DLD1 (cell line): ENCODE results near the gene SMIM30.
"Not testable (repeated sequence)": the region's sequence is repeated elsewhere in the genome, so short reads cannot be mapped to it uniquely, and the experiment has no call there.

Source experiments
- in situ Hi-C: cut with HindIII; loops from 2 replicates; pipeline ENCODE4 v1.10.0; 2017; ENCODE audit warnings: low sequenced_read_pairs

Gene SMIM30

GRCh38 chr7:113118074-113118959 lies at the start of gene SMIM30:
SMIM30 (minus strand) TSS chr7:113118554; CDS start chr7:113117578, 976 bp downstream.
- in situ Hi-C loops, result no loop called here

DNA sequence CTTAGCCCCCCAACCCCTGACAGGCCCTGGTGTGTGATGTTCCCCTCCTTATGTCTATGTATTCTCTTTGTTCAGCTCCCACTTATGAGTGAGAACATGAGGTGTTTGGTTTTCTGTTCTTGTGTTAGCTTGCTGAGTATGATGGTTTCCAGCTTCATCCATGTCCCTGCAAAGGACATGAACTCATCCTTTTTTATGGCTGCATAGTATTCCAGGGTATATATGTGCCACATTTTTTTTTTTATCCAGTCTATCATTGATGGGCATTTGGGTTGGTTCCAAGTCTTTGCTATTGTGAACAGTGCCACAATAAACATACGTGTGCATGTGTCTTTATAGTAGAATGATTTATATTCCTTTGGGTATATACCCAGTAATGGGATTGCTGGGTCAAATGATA lies 47.8 kb upstream of the SMIM30 start:
- in situ Hi-C loops, result not testable (repeated sequence)

DNA sequence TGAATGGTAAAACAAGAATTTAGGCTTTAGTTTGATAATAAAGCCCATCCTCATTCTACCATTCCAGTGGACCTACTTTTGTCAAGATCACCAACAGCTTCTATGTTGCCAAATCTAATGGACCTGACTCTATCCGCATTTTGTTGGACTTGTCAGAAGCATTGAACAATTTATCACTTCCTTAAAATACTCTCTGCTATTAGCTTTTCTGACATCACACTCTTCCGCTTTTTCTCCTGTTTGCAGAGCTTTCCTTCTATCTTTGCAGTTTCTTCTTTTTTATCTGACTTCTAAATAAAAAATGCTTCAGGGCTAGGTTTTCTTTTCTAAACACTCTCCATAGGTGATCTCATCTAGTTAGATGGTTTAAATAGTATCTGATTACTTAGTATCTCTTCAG lies 42.7 kb upstream of the SMIM30 start:
- in situ Hi-C loops, result no loop called here

GRCh38 chr7:113159746-113160339 lies 41.5 kb upstream of the SMIM30 start:
- in situ Hi-C loops, result no loop called here

- in situ Hi-C loops, result no loop called here
Measured at GRCh38 chr7:113158756-113159155, 40.4 kb upstream of the SMIM30 start.

DNA sequence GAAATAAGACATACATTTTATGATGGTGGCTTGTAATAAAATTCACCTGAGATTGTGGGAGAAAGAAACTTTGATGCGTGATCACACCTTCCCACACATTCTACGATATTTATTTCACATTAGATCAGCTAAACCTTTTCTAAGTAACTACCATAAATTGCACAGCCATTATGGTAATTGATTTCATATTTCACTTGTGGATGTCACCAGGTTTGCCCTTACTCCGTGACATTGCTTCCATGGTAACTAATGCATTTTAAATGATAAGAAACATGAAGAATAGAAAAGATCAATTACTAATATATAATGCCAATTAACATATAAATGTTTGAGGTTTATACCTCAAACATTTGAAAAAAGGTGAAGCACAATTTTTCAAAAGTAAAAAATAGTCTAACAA lies 35.8 kb upstream of the SMIM30 start:
- in situ Hi-C loops, result no loop called here

DNA sequence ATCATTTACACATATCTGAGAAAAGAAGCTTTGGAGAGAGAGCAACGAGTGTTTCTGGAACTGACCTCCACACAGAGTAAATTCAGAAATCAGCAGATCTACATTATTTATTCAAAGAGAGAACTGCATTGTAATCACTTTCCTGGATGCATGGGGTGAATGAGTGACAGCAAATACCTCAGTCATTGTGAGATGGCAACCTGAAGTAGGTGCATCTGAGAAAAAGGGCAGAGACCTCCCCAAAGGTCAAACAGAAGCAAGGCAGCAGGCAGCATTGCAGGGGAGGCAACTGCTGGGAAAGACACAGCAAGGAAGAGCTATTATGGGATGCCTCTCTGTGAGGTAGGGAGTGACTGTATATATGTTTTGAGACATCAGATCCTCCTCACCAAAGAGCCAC lies 26.5 kb upstream of the SMIM30 start:
- in situ Hi-C loops, result no loop called here

DNA sequence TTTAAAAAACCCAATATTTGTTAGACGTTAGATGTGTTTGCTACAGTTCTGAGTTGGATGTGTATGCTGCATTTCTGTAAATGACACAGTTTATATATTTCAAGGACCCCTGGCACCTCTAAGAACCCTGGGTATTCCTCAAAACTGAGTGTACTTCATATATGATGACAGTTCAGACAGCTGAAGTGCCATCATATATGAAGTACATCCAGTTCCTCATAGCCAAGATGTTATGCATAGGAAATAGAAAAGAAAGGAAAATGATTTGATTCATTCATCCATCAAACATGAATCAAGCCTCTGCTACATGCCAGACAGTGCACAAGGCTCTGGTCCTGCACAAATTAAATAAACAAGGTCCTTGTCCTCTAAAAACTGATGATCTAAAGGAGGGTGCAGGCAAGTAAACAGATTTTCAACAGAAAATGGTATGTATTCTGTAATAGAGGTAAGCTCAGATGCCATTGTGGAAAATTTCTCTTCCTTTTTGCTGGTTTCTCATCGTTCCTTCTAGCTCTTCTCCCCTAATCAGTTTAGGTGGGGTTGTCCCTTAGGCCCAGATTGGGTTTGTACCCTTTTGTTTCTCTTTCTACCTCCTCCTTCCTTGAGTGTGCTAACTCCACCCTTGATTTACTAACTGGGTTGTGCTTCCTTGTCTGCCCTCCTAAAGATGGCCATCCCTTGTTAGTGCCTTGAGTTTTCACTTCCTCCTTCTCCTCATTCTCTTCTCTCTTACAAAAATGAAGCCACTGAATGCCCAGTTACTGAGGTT lies 25.3 kb upstream of the SMIM30 start:
- in situ Hi-C loops, result no loop called here

DNA sequence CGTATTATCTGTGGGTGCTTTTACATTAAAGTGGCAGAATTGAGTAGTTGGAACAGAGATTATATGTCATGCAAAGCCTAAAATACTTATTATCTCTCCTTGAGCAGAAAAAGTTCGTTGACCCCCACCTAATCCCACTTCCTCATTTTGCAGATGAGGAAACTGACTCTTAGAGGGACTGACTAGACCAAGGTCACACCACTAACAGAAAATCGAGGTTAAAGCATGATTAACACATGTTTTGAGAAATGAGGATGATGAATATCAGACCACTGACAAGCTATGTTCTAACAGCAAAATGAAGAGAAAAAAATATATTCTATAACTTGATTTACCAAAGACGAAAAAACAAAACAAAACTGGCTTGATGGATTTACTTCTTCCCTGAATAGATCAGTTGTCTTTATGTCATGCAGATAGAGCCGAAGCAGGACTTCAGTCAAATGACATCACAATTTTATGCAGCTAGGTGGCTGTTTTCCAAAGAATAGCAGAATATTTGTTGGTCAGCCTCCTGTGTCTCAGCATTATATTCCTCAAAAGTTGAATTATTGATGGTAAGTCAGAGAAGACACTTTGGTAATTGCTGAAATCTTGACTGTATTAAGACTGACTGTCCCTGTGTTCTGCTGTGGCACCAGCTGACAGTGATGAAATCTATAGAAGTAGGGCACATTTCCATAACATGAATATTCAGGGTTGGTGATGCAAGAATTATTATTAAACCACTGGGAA lies 24.2 kb upstream of the SMIM30 start:
- in situ Hi-C loops, result no loop called here

GRCh38 chr7:113141803-113142202 lies 23.4 kb upstream of the SMIM30 start:
- in situ Hi-C loops, result no loop called here

DNA sequence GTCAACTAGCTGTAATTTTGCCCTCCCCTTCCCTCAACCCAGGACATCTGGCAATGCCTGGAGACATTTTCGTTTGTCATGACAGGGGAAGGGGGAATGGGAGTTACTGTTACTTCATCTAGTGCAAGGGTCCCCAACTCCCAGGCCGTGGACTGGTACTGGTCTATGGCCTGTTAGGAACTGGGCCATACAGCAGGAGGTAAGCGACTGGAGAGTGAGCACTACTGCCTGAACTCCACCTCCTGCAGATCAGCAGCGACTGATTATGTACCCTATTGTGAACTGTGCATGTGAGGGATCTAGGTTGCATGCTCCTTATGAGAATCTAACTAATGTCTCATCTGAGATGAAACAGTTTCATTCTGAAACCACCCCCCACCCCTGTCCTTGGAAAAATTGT lies 22.6 kb upstream of the SMIM30 start:
- in situ Hi-C loops, result no loop called here

GRCh38 chr7:113137241-113137640 lies 18.9 kb upstream of the SMIM30 start:
- in situ Hi-C loops, result no loop called here

DNA sequence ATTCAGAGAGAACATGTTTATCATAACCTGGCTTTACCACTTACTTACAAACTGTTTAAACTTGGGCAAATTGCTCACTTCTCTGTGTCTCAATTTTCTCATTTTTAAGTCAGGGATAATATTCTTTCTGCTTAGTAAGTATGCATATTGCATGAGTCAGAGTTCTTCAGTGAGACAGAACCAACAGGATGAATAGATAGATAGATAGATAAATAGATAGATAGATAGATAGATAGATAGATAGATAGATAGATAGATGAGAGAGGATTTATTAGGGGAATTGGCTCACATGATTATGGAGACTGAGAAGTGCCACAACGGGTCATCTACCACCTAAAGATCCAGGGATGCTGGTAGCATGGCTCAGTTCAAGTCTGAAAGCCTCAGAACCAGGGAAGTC lies 15.7 kb upstream of the SMIM30 start:
- in situ Hi-C loops, result no loop called here

DNA sequence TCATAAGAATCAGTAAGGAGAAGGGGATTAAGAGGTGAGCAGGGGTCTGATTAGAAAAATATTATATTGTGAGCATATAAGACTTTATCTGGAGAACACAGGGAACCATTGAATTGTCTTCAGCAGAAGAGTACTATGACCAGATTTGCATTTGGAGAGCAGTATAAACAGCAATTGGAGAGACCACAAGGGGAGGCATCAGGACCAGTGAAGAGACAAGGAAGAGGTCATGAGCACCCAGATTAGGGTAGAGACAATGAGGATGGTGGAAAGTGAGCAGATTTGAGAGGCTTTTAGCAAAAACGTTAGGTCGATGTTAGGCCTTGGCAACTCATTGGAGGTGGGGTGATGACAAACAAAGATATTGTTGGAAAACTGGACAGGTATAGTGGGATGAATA lies 13.0 kb upstream of the SMIM30 start:
- in situ Hi-C loops, result no loop called here

GRCh38 chr7:113128031-113128430 lies 9.7 kb upstream of the SMIM30 start:
- in situ Hi-C loops, result no loop called here

DNA sequence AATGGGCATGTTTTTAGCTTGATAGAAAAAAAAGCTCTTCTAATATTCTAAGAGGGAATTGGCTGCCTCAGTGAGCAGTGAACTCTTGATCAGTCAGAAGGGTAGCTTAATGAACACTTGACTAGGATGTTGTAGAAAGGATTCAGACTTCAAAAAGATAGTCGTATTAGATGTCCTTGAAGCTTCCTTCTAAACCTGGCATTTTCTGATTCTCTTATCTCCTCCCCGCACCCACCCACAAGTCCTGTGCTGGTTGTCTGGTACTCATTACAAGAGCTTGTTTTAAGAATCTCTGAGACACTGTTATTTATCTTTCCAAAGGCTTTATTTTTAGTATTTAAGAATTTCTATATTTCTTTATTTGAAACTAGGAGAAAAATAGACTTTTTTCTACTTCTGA lies 7.4 kb upstream of the SMIM30 start:
- in situ Hi-C loops, result no loop called here

DNA sequence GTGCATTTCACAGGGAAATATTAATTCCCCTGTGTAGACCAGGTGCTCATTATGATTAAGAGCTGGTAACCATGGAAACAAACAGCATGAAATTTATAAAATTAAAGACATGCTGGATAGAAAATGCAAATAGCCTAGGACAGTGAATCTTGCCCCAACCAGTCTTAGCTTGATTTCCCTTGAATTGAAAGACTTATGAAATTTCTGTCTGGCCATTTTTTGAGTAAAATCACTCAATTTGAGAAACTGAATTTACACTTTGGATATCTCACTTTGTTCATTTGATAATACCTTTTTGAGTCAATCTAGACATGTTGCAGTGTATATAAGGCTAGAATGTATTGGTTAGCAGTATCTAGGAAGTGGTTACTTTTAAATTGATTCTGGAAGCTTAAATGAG lies 4.4 kb upstream of the SMIM30 start:
- in situ Hi-C loops, result no loop called here

DNA sequence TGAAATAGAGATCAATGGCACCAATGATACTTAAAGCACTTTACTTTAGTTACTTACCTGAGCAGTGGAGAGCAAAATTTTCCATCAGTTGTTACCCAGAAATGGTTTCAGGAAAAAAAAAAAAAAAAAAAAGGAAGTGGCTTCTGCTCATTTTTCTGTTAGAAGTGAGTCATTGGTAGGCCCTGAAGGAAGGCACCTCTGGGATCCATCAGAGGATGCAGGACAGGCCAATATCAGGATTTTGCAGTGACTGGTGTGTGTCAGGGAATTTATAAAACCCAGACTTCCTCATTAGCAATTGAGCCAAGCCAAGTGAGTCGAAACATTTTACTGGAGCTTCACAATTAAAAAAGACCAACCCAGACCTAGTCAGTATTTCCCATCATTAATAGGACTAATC lies 2.3 kb upstream of the SMIM30 start:
- in situ Hi-C loops, result no loop called here

- in situ Hi-C loops, result no loop called here
Measured at GRCh38 chr7:113119429-113119828, 1.1 kb upstream of the SMIM30 start.

DNA sequence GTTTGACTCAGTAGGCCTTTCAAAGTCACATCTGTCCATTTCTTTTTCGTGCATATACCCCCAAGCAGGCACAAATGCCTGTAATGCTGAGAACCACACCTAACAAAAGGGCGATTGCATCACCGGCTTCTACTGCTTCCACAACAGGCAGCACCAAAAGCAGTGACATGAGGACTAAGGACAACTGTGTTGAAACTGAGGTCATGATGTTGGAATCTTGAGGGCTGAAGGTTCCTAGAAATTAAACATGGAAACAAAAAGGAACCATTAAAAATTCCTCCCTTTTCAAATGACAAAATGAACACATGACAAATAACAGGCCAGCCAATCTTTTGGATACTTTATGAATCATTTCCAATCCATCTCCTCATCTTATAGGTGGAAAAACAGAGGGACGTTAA lies 980 bp downstream of the SMIM30 start:
- in situ Hi-C loops, result not testable (repeated sequence)

DNA sequence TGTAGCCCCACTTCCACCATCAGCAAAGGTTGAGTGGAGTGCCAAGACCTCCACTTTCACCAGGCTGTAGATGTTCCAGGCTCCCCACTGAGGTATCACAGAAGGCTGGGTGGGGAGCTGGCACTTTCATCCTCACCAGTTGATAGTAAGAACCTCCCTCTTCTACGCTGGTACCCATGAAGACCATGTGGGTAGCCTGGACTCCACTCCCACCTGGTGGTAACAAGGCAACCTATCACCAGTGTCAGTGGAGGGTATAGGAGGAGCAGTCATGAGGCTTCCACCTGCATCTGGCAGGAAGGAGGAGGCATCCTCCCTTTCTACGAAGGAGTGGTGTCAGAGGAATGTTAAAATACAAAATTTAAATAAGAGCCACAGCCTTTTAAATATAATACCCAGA lies 4.4 kb downstream of the SMIM30 start:
- in situ Hi-C loops, result no loop called here
